Loucy (cell line): Measurements from ENCODE around the gene TAP2.

Experiments
- CTCF ChIP-seq: fragments of 200-600 bp; sonication (generic); conservative IDR thresholded peaks from 2 replicates; pipeline ENCODE4 v1.5.1; 2014; ENCODE audit warnings: mild to moderate bottlenecking, antibody characterized with exemption, low read length
- EZH2phosphoT487 ChIP-seq: fragments of 200-600 bp; IDR thresholded peaks from 2 replicates; pipeline ENCODE4 v1.6.1; 2018; ENCODE audit warnings: antibody characterized with exemption, mild to moderate bottlenecking, moderate library complexity, borderline replicate concordance

- TF ChIP-seq CTCF, result no peak
- TF ChIP-seq EZH2phosphoT487, result no peak
These were observed 38.8 kb downstream of the TAP2 start for GRCh38 chr6:32799740-32800139.
